ENCODE data around the gene IGFBPL1. TPM values are rescaled to one million over a fixed set of nuclear protein-coding genes. Genes with fewer than 3 reads are reported as not detected.

The IGFBPL1 gene
- total RNA-seq, 4 donors from 2014 or later = not detected

GRCh38 chr9:38443181-38443580, 18.9 kb upstream of the IGFBPL1 start:
- TF ChIP-seq CTCF (IDR thresholded peaks at IDR 0.05; ENCODE audit: low read depth) = no peak

DNA sequence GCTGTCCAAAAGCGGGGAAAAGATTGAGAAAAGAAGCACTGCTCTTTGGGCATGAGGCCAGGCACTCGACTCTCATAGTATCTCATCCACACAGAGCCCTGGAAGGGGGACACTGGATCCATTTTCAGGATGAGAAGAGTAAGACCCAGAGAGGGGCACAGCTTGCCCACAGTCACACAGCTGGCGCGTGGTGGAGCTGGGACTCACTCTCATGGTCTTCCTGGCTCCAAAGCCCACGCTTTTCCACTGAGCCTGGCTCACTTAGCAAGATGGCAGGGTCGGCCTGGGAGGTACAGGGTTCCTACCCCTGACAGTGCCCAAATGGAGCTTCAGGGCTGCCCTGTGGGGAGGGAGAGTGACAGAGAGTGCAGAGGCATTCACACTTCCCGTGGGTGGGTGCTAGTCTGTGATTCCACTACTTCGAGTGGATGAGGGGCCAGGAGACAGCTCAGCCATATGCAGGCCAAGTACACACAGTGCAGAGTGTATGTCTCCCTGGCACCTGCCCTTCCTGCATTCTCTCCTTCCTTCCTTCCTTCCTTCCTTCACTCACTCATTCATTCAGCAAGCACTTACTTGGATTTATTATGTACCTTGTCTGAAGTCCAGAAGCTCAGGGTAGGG, 18.3 kb upstream of the IGFBPL1 start:
- TF ChIP-seq CTCF (IDR thresholded peaks at IDR 0.05; ENCODE audit: low read depth) = no peak

- no peak for TF ChIP-seq CTCF (IDR thresholded peaks at IDR 0.05; ENCODE audit: low read depth)
Measured at GRCh38 chr9:38441347-38442085, 17.3 kb upstream of the IGFBPL1 start.

- no peak for TF ChIP-seq CTCF (IDR thresholded peaks at IDR 0.05; ENCODE audit: low read depth)
Measured at GRCh38 chr9:38440516-38440915, 16.3 kb upstream of the IGFBPL1 start.

DNA sequence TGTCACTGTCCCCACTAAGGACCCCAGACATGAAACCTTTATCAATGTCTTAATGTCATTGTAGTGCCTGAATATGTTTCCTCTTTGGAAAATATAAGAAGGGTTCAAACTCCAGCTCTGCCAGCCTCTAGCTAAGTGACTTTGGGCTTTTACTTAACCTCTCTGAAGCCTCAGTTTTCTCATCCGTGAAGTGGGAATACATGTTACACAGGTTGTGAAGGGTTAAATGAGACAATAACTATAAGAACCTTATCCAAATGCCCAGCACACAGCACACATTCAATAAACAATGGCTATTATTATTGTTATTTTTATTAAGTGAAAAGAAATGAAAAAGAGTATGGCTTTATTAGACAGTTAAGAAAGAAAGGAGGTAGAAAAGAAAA, 15.7 kb upstream of the IGFBPL1 start:
- no peak for TF ChIP-seq CTCF (IDR thresholded peaks at IDR 0.05; ENCODE audit: low read depth)

GRCh38 chr9:38439291-38439915, 15.1 kb upstream of the IGFBPL1 start:
- no peak for TF ChIP-seq CTCF (IDR thresholded peaks at IDR 0.05; ENCODE audit: low read depth)

GRCh38 chr9:38437193-38437823, 13.1 kb upstream of the IGFBPL1 start:
- TF ChIP-seq CTCF (IDR thresholded peaks at IDR 0.05; ENCODE audit: low read depth) = no peak

Measured in subcutaneous adipose tissue (tissue), 4 donors.